Endothelial cell of hepatic sinusoid (primary cell): ENCODE results near the gene NHERF2.

Experiments
- in situ Hi-C: cut with HindIII; loops from 2 replicates; pipeline ENCODE4 v1.10.0; 2017; ENCODE audit warnings: low sequenced_read_pairs

The NHERF2 gene

GRCh38 chr16:2078691-2079090 is 52.0 kb downstream of the NHERF2 start:
- in situ Hi-C loops = loop anchor here (5.0 kb wide), 2 partner anchors 41 to 89 kb away; no protein-coding TSS in a partner anchor

GRCh38 chr16:2079311-2079800 is 52.7 kb downstream of the NHERF2 start:
- in situ Hi-C loops = loop anchor here (5.0 kb wide), 2 partner anchors 42 to 88 kb away; no protein-coding TSS in a partner anchor

DNA sequence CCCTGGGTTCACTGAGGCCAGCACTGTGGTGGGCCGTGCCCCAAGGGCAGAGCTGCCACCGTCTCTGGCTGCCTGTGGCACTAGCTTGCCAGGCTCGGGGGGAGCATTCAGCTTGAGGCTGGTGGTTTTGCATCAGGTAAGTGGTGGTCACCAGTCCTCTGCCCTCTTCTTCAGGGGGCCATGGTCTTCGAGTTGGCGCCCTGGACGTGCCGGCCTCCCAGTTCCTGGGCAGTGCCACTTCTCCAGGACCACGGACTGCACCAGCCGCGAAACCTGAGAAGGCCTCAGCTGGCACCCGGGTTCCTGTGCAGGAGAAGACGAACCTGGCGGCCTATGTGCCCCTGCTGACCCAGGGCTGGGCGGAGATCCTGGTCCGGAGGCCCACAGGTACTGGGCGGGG is 53.3 kb downstream of the NHERF2 start:
- in situ Hi-C loops = loop anchor here (5.0 kb wide), 2 partner anchors 43 to 87 kb away; no protein-coding TSS in a partner anchor

- in situ Hi-C loops = no loop called here
These were observed 54.7 kb downstream of the NHERF2 start for GRCh38 chr16:2081201-2082084.

- in situ Hi-C loops = no loop called here
These were observed 55.7 kb downstream of the NHERF2 start for GRCh38 chr16:2082171-2082982.

- in situ Hi-C loops = no loop called here
These were observed 56.3 kb downstream of the NHERF2 start for GRCh38 chr16:2082983-2083364.

DNA sequence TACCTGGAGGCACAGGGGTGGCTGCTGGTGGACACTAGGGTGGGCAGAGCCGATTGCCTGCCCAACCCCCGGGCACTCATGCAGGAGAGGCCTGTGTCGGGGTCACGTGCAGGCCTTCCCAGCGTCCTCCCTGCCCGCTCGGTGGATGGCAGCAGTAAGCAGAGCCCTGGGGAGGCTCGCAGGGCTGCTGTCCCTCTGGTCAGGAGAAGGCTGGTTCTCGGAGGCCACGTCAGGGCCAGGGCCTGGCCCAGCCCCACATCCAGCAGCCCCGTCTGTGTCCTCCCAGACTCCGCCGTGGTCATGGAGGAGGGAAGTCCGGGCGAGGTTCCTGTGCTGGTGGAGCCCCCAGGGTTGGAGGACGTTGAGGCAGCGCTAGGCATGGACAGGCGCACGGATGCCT is 56.7 kb downstream of the NHERF2 start:
- in situ Hi-C loops = no loop called here

DNA sequence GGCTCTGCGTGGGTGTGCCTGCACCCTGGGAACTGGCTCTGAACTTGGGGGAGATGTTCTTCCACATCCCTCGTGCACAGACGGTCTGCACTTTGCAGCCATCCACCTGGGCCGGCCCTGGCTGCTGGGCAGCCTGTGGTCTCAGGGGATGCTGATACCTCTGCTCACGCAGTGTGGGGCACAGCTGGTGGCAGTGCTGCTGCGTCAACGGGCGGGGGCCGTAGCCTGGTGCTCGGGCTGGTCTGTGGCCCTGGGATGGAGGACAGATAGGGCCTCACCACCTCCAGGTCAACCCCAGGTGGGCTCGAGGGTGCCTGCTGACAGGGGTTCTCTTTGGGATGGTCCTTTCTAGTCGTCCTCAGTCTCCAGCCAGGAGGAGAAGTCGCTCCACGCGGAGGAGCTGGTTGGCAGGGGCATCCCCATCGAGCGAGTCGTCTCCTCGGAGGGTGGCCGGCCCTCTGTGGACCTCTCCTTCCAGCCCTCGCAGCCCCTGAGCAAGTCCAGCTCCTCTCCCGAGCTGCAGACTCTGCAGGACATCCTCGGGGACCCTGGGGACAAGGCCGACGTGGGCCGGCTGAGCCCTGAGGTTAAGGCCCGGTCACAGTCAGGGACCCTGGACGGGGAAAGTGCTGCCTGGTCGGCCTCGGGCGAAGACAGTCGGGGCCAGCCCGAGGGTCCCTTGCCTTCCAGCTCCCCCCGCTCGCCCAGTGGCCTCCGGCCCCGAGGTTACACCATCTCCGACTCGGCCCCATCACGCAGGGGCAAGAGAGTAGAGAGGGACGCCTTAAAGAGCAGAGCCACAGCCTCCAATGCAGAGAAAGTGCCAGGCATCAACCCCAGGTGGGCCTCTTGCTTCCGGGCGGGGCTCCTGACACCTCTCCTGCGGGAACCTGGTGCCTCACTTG is 57.4 kb downstream of the NHERF2 start:
- in situ Hi-C loops = no loop called here

DNA sequence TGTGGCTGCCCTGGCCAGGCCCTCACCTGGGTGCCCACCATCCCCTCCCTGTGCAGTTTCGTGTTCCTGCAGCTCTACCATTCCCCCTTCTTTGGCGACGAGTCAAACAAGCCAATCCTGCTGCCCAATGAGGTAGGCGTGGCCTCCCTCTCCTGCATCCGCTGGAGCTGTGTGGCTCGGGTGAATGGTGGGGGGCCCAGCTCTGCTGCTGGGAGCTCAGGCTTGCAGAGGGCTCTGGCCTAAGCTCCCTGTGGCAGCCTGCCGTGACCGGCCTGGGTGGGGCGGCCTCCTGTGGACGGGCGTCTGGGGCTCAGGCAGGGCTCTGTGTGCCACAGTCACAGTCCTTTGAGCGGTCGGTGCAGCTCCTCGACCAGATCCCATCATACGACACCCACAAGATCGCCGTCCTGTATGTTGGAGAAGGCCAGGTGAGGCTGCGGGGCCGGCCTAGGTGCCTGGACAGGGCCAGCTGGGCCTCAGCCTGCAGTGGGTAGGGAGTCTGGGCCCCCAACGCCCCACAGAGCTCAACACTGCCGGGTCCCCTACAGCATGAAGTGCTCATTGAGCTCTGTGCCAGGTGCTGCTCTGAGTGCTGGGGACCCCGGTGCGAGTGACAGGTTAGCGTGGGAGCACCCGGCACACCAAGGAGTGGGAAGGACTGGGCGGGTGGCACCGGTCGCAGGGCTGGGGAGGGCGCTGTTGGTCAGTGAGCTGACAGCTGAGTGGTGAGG is 58.4 kb downstream of the NHERF2 start:
- in situ Hi-C loops = no loop called here

DNA sequence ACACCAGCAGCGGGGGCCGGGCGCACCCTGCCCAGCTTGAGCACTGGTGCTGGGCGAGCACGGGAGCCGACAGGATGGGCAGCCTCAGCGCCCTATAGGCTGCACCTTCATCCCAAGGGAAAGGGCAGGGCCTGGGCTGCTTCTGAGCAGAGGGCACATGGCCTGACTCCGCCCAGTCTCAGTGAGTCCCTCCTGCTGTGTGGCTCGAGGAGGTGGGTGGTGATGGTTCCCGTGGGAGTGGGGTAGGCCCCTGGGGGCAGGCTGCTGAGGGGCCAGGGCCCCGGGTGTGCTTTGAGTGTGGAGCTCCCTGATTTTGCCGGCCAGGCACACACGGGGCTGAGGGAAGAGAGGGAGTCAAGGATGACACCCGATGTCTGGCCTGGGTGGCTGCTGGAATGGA is 59.0 kb downstream of the NHERF2 start:
- in situ Hi-C loops = no loop called here

DNA sequence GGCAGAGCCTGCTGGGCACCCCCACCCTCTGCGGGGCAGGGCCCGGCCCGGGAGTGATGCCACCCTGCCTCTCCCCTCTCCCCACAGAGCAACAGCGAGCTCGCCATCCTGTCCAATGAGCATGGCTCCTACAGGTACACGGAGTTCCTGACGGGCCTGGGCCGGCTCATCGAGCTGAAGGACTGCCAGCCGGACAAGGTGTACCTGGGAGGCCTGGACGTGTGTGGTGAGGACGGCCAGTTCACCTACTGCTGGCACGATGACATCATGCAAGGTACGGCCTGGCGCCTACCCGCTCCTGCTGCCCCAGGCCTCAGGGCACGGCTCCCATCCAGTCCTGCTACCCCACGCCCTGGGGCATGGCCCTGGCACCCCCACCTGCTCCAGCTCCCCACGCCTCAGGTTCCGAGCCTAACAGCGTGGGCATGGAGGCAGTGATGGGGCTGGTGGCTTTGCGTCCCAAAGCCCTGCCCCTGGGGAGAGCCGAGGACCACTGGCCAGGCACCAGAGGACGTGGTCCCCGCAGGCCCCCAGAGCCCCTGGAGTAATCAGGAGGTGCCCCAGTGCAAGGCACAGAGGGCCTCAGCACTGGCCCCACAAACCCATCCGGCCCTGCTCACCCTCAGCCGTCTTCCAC is 59.5 kb downstream of the NHERF2 start:
- in situ Hi-C loops = no loop called here

DNA sequence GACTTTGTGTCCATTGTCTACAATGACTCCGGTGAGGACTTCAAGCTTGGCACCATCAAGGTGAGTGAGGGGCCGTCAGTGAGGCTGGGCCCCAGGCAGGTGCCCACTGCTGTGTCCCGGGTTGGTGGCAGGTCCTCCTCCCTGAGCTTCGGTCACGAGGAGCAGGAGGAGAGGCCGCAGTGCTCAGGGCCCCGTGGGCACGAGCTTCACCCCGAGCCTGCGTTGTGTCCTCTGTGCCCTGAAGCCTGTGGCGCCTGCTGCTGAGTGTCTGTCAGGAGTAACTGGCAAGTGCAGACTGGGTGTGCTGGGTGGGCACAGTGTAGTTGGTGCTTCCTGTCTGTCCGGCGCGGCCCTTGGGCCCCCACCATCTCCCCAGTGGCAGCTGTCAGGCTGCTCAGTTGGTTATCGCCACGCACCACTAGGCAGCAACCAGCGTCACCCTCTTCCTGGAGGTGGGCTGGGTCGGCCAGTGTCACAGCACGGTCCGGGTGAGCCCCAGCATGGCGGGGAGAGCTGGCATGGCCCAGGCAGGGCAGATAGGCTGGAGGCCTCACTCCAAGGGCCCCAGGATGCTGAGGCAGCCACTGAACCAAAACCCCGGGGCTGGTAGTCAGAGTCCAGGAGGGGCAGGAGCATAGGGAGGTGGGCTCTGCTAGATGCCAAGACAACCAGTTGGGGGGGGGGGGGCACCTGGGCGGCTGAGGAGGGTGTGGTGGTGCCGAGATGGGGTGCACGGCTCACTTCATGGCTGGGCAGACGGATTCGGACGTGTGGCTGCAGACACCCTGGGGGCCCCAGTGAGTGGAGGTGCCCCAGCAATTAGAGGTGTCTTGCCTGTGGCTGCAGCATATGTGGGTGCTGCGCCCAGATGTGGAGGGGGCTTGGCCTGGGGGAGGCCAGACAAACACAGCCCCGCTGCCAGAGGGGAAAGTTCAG is 60.4 kb downstream of the NHERF2 start:
- in situ Hi-C loops = no loop called here

- in situ Hi-C loops = no loop called here
These were observed 61.3 kb downstream of the NHERF2 start for GRCh38 chr16:2087748-2088631.
